ENCODE measurements around the gene RFT1.

DNA sequence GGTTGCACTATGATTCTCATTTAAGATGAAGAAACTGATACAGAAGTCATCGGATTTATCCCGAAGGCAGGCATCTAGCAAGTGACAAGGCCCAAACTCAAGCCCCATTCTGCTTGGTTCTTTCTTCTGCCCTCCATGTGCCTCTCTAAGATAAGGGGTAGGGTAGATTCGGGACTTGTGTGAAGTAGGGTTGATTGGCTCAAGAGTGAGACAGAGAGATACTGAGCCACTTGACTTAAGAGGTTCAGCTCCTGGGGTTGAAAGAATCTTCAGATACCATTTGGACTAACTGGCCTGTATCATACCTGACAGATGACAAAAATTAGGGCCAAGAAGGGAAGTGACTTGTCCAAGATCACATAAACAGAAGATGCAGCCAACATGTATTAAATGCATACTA, 891 bp downstream of the RFT1 start:
- no peak for TF ChIP-seq POLR2A (IDR thresholded peaks at IDR 0.05)
- TF ChIP-seq, protein P1, sequence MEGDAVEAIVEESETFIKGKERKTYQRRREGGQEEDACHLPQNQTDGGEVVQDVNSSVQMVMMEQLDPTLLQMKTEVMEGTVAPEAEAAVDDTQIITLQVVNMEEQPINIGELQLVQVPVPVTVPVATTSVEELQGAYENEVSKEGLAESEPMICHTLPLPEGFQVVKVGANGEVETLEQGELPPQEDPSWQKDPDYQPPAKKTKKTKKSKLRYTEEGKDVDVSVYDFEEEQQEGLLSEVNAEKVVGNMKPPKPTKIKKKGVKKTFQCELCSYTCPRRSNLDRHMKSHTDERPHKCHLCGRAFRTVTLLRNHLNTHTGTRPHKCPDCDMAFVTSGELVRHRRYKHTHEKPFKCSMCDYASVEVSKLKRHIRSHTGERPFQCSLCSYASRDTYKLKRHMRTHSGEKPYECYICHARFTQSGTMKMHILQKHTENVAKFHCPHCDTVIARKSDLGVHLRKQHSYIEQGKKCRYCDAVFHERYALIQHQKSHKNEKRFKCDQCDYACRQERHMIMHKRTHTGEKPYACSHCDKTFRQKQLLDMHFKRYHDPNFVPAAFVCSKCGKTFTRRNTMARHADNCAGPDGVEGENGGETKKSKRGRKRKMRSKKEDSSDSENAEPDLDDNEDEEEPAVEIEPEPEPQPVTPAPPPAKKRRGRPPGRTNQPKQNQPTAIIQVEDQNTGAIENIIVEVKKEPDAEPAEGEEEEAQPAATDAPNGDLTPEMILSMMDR (IDR thresholded peaks at IDR 0.05) = no peak

All from lower leg skin (tissue), 3 donors.